Endothelial cell of hepatic sinusoid (primary cell): ENCODE results near the gene KISS1.
"Not testable (repeated sequence)": the region's sequence is repeated elsewhere in the genome, so short reads cannot be mapped to it uniquely, and the experiment has no call there.

ENCODE experiments used
- in situ Hi-C: cut with HindIII; loops from 2 replicates; pipeline ENCODE4 v1.10.0; 2017; ENCODE audit warnings: low sequenced_read_pairs

KISS1 gene

DNA sequence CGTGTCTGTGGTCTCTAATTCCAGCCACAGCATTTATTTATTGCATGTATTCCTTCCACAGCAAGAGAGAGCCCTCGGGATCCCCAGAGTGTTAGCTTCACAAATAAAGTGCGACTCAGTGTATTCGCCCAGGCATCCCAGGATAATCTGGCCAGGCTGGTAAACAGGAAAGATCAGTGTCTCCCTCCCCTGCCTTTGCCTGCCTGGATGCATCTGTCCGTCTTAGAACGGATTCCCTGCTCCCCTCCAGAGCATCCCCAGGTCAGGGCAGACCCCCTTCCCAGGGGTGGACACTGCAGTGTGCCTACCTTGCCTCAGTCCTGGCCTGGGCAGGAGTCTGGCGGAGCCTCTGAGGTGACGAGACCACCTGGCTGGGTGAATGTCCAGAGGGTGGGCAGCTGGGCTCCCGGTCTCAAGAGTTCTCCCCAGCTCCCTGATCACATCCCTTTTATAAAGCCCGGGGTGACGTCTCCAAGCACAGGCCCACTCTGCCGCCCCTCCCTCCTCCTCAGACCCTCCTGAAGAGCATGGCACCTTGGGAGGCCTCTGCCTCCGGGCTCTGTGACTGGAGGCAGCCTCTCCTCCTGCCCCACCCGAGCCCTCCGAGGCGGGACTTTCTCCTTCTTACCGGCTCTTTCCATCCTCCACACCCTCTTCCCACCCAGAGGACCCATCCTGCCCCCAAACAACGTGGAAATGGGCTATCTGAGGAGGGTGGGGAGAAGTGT is at the start of gene KISS1:
KISS1 (minus strand) TSS at position 424 of the 728 bp plus-strand sequence. CDS start 3,615 bp downstream, outside the sequence.
- in situ Hi-C loops = no loop called here

DNA sequence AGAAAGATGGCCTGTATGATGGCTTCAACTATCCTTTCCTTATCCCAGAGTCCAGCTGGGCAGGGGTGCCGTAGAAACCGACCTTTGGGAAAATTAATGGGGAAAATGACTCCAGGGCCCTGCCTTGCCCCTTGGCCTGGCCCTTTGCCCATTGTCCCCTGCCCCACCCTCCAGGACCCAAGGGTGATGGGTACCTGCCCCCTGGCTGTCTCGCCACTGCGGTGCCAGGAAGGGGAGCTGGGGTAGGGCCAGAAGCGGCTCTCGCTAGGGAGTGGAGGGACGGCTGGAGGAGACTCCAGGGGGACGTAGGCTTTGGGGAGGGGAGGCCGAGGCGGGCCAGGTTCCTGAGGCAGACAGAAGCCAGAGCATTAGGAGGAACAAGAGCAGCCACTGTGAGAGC is 46.6 kb upstream of the KISS1 start:
- in situ Hi-C loops = no loop called here

DNA sequence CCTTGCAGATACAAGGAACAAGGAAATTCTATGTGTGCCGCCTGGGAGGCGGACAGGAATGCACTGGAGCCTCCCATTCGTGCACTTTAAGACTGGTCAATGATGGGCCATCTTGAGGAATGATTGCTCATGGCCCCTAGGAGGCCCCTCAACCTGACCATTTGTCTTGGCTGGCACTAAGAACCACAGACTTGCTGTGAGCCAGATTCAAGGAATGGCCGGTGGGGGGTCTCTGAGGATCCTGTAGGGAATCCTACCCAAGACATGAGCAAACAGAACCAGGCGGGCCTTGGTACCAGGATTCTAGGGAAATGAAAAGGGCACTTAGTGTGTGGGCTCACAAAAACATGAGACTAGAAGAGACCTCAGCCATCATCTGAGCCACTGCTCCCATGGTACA is 45.6 kb upstream of the KISS1 start:
- in situ Hi-C loops = no loop called here

GRCh38 chr1:204241050-204241449 is 44.8 kb upstream of the KISS1 start:
- in situ Hi-C loops = no loop called here

- in situ Hi-C loops = no loop called here
Measured at GRCh38 chr1:204240233-204240632, 43.9 kb upstream of the KISS1 start.

GRCh38 chr1:204239401-204239800 is 43.1 kb upstream of the KISS1 start:
- in situ Hi-C loops = not testable (repeated sequence)

DNA sequence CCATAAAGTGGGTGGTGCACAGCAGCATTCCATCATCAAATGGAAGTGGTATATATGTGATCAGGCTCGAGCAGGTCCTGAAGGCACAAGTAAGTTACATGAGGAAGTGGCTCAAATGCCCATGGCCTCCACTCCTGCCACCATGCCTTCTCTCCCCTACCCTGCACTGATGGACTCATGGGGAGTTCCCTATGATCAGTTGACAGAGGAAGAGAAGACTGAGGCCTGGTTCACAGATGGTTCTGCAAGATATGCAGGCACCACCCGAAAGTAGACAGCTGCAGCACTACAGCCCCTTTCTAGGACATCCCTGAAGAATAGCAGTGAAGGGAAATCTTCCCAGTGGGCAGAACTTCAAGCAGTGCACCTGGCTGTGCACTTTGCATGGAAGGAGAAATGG is 42.2 kb upstream of the KISS1 start:
- in situ Hi-C loops = not testable (repeated sequence)

DNA sequence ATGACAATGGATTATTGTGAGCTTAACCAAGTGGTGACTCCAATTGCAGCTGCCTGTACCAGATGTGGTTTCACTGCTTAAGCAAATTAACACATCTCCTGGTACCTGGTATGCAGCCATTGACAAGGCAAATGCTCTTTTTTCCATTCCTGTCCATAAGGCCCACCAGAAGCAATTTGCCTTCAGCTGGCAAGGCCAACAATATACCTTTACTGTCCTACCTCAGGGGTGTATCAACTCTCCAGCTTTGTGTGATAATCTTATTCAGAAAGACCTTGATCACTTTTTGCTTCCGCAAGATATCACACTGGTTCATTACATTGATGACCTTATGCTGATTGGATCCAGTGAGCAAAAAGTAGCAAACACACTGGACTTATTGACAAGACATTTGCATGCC is 41.2 kb upstream of the KISS1 start:
- in situ Hi-C loops = not testable (repeated sequence)

- in situ Hi-C loops = no loop called here
Measured at GRCh38 chr1:204232526-204232925, 36.2 kb upstream of the KISS1 start.

GRCh38 chr1:204230211-204230610 is 33.9 kb upstream of the KISS1 start:
- in situ Hi-C loops = no loop called here

DNA sequence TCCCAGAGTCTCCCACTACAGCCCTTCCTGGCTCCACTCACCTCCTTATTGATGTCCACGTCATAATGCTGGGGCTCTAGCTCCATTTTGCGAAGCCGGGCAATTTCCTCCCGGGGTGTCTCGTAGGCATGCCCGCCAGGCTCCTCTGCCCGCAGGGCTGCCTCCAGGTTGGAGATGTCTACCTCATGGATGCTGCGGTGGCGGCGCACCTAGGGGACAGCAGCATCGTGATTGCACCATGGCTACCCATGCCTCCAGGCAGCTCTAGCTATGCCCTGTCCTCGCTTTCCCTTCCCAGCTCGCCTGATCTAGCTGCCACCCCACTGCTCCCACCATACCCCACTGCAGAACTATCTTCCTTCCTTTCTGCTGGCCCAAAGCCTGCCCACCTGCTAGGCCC is 32.6 kb upstream of the KISS1 start:
- in situ Hi-C loops = no loop called here

GRCh38 chr1:204227996-204228785 is 31.9 kb upstream of the KISS1 start:
- in situ Hi-C loops = no loop called here

GRCh38 chr1:204227351-204227750 is 31.1 kb upstream of the KISS1 start:
- in situ Hi-C loops = no loop called here

GRCh38 chr1:204225841-204226735 is 29.8 kb upstream of the KISS1 start:
- in situ Hi-C loops = no loop called here

DNA sequence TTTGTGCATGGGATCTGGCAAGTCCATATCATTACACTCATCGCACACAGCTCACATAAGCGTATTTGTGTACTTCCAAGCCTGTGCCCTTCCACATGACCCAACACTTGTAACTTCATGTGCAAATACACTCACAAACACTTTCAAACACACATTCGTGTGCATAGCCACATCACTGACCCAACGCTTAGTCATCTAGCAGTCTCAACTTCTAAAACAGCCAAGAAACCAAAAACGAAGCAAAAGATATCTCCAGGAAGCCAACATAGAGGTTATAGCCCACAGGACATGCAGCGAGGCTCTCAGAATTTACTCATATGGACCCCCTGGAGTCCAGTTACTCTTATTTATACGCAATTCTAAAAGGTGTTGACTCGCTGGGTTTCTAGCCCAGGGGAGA is 28.4 kb upstream of the KISS1 start:
- in situ Hi-C loops = no loop called here

- in situ Hi-C loops = no loop called here
Measured at GRCh38 chr1:204223129-204223860, 27.0 kb upstream of the KISS1 start.

- in situ Hi-C loops = no loop called here
Measured at GRCh38 chr1:204222764-204223055, 26.4 kb upstream of the KISS1 start.

DNA sequence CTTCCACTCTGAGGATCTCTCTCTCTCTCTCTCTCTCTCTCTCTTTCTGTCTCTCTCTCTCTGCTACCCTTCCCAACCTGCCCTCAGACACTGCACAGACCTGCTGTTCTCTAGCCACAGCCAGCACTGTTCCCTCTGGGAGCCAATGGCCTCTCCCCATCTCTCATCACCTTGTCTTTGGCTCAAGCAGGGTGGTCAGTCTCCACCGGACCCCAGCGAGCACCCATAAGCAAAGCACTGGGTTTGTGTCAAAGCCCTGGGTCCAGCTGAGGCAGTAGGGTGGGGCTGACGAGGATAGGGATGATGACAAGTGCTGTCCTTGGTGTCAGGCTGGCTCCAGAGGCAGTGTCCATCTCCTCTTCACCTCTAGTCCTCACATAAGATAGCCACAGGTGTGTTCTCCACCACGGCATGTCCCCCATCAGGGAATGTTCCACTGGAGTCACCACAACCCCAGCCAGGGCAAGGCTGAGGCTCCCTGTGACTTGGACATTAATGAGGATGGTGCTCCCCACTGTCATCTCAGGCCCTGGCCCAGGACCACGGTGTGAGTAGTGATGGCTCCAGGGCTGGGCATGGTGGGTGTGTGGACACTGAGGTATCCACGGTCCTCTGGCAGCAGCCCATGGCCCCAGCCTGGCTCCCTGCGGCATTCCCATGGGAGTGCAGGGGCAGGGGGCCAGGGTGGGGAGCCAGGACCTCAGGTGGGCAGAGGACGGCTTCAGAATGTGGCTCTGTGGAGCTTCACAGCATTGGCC is 25.9 kb upstream of the KISS1 start:
- in situ Hi-C loops = no loop called here

DNA sequence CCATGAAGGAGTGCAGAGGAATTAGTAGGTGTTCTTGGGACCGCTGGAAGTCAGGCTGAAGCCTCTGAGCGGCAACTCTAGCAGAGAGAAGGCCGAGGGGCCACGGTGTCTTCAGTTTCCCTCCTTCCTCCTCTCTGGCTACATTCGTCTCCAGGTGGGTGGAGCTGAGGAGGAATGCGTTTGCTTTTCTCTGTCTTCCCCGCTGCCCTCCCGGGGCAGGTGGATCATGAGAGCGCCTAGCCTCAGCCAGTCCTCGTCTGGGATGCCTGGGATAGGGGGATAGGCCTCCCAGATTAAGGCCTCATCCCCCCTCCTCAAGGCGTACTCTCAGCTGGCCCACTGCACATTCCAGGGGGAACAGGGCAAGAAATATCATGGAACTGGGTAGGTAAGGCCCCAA is 25.0 kb upstream of the KISS1 start:
- in situ Hi-C loops = no loop called here
